EL (cell line): ENCODE results near the gene GALNT7.
"Not testable (repeated sequence)": the region's sequence is repeated elsewhere in the genome, so short reads cannot be mapped to it uniquely, and the experiment has no call there.

Experiments used
- DNase-seq: peaks from one replicate; pipeline ENCODE4 v3.0.0-alpha.2; 2016

GALNT7 gene, protein sequence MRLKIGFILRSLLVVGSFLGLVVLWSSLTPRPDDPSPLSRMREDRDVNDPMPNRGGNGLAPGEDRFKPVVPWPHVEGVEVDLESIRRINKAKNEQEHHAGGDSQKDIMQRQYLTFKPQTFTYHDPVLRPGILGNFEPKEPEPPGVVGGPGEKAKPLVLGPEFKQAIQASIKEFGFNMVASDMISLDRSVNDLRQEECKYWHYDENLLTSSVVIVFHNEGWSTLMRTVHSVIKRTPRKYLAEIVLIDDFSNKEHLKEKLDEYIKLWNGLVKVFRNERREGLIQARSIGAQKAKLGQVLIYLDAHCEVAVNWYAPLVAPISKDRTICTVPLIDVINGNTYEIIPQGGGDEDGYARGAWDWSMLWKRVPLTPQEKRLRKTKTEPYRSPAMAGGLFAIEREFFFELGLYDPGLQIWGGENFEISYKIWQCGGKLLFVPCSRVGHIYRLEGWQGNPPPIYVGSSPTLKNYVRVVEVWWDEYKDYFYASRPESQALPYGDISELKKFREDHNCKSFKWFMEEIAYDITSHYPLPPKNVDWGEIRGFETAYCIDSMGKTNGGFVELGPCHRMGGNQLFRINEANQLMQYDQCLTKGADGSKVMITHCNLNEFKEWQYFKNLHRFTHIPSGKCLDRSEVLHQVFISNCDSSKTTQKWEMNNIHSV

DNA sequence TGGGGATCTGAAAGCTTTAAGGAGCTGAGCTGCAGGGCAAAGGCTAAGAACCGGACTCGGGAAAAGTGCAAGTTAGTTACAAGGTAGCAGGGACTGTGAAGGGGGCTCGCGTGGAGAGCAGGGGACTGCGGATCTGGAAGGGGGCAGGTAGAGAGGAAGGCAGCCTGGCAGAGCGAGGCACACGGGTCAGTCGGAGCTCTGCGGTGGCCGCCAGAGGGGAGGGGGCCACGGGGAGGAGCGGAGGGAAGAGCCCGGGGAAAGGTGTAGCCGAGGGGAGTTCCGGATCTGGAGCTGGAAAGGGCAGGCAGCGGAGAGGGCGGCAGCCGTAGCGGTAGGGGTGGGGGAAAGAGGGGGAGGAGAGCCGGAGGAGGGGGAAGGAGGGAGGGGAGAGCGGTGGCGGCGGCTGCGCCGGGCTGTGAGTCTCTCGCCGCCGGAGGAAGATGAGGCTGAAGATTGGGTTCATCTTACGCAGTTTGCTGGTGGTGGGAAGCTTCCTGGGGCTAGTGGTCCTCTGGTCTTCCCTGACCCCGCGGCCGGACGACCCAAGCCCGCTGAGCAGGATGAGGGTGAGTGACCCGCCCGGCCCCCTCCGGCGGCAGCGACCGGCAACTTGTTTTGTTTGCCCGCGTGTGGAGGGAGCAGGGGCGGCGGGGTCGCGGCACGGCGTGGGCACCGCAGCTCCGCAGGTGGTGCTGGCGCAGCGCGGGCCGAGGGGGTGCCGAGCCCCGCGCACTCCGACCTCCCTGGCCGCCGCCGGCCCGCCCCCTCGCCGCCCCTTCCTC, at the start of gene GALNT7:
Gene GALNT7 (plus strand): TSS at position 416 of the 782 bp plus-strand sequence. CDS start 25 bp downstream, at position 441.
- DNase-seq = peak; percentile 63

DNA sequence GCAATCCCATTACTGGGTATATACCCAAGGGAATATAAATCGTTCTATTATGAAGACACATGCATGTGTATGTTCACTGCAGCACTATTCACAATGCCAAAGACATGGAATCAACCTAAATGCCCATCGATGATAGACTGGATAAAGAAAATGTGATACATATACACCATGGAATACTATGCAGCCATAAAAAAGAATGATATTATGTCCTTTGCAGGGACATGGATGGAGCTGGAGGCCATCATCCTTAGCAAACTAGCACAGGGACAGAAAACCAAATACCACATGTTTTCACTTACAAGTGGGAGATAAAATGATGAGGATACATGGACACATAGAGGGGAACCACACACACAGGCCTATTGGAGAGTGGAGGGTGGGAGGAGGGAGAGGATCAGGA, 49.8 kb upstream of the GALNT7 start:
- DNase-seq = not testable (repeated sequence)

DNA sequence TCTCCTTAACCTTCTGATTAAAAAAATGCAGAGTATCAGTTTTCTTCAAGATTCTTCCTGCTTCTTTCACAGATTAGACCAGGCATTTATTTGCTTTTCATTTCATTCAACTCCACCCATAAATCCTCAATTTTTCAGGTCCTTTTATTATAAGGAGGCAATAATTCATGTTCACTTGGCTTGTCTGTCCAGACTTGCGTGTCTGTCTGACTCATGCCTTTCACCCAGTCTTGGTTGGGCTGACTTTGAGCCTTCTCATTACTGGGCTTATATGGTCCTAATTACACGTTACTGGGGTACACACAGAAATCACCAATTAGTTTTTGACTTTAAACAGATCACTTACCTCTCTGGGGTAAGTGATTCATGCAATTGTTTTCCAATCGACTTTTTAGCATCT, 48.8 kb upstream of the GALNT7 start:
- DNase-seq = no peak

DNA sequence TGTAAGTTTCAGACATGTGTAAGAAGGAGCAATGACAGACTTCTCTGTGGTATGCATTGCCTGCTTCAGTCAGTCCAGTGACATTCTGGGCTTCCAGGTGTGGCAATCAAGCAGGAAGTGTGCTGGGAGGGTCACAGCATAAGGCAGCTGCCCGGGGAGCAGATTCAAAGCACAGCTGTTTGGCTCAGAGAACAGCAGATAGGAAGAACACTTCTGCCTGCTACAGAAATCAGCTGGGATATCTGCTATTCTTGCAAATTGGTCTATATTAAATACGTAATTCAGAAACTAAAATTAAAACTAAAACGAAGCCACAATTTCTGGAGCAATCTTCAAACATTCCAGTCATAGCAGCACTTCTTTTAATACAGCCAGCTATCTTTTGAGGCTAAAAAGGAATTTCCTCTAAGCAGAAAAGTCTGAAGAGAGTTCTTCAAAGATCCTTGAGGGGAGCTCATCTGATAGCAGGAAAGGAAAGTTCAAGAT, 47.5 kb upstream of the GALNT7 start:
- peak; percentile 2 for DNase-seq

DNA sequence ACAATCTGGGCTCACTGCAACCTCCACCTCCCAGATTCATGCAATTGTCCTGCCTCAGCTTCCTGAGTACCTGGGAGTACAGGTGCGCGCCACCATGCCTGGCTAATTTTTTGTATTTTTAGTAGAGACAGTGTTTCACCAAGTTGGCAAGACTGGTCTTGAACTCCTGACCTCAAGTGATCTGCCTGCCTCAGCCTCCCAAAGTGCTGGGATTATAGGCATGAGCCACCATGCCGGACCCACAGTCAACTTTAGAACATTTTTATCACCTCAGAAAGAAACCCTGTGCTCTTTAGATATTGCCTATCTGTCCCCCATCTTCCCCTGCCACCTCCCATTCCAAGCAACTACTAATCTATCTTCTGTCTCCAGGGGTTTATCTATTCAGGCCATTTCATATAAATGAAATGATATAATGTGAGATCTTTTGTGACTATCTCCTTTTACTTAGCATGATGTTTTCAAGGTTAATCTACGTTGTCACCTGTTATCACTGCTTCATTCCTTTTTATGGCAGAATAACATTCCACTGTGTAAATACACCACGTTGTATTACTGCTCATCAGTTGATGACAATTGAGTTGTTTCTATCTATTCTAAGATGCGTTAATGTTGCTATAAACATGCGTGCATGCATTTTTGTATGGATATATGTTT, 44.3 kb upstream of the GALNT7 start:
- no peak for DNase-seq

DNA sequence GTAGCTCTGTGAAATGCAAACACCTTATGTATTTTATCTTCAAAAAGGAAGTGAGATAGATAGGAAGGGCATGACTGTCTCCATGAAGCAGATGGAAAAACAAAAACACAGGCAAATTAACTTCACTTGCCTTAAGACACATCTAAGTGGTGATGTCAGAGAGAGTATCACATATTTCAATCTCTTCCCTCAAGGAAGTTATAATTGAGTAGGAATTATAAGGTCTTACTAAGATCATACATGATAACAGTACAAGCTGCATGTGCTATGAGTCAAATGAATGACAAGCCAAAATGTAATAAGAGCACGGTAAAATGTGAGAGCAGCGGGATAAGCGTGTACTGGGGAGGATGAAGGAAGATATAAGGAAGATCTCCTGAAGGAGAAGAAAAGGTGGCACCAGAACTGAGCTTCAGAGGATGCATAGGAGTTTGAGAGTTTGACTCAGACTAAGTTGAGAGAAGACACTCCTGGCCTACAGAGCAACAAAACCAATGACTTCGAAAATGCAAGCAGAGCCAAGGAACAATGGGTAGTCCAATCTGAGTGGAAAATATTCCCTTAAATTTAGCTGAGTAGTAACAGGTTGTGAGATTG, 43.3 kb upstream of the GALNT7 start:
- no peak for DNase-seq

DNA sequence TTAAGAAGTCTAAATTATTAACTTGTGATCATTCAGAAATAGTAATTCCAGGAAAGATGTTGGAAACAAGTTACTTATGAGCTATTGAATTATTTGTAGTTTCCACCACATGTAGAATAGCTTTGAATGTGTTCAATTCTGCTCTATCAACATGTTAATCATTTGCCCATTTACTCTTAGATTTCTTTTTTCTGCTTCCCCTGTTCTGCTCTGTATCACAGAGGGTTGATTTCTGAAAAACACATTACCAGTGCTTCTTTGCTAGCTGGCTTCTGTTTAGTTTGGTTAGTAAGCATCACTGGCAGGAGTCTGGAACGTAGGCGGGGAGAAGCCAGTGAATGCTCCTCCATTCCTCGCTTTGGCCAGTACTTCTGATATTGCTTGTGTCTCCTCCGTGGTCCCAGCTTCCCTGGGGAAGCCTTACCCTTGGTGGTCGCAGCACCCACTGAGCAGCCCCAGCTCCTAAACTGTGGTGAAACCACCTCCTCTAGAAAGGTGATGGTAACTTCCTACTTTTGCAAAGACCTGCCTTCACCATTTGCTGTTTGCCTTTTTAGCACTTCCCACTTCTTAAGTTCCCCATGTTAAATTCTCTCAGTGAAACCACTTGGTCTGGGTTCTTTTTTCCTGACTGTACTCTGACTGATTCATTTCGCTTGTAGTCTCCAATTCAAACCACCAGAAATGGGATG, 40.3 kb upstream of the GALNT7 start:
- no peak for DNase-seq

DNA sequence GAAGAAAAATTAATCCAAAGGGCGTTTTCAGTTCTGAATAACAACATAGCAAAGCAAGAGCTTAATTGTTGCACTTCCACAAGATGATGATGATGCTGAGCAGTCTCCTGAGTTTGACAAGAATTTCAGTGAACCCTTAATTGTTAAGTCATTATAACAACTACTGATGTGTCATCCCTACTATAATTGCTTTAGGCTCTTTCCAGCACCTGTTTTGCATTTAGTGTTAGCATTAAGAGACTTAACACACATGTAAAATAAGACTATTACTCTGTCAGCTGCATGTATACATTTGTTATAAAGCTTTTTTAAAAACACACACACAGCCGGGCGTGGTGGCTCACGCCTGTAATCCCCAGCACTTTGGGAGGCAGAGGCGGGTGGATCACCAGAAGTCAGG, 37.9 kb upstream of the GALNT7 start:
- DNase-seq = no peak

DNA sequence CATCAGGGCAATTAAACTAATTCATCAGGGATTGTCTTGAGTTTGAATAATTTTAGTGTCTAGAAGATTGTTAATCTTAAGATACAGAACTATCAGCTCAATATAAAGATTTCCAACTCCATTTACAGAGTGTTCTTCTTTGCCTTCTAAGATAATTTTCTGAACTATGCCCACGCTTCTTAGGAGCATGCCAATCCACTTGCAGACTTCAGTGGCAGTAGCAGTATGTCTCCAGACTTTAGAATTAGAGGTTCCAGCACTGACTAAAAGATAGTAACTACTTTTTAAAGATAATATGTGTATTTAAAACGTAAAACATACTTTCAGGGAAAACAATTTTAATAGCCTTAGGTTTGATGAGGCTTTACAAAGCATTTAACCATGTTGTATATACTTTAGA, 34.2 kb upstream of the GALNT7 start:
- DNase-seq = no peak

DNA sequence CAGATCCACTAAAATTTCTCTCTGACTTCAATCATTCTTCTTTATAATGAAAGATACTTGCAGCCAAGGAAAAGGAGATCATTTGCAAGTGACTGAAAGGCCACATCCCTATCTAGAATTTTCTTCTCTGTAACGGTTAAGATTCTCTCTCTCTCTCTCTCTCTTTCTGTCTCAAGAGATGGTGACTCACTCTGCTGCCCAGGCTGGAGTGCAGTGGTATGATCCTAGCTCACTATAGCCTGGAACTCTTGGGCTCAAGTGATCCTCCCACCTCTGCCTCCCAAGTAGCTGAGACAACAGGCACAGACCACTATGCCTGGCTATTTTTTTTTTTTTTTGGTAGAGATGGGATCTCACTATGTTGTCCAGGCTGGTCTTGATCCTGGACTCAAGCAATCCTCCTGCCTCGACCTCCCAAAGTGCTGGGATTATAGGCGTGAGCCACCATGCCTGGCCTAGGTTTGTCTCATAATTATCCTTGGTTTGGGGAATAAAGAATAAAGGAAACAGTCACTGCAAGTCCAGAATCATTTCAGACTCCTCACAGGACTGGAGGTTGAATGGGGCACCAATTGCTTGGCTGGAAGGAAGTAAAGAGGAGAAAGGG, 33.3 kb upstream of the GALNT7 start:
- peak; percentile 34 for DNase-seq

DNA sequence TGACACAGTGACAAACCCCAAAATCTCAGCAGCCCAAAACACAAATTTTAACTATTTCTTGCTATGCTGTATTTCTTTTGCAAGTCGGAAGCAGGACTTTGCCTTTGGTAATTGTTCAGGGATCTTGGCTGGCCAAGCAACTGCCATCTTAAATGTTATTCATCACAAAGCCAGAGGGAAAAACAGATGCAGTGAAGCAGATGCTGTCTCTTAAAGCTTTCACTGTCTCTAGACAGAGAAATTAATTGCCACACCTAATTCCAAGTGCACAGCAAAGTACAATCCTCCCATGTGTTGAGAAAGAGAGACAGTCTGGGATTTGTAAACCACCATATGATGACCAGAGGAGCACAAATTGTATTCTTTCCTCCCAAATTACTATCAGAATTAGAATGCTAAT, 30.0 kb upstream of the GALNT7 start:
- no peak for DNase-seq

DNA sequence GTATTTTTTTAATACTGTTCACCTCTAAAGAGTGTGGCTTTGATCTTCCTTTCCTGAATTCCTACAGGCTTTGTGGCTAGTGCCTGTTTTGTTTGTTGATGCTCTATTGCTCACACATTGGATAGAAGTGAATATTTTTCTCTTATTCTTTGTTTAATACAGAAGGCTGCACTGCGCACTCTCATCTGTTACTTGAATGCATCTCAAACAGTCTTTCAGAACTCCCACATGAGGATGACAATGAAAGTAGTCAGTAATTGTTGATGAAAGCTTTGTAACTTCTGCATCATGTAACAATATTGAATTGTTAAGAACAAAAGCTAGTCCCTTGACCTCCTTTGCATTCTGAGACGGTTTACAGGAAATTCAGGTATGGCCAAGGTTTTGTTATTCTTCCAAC, 29.1 kb upstream of the GALNT7 start:
- no peak for DNase-seq

DNA sequence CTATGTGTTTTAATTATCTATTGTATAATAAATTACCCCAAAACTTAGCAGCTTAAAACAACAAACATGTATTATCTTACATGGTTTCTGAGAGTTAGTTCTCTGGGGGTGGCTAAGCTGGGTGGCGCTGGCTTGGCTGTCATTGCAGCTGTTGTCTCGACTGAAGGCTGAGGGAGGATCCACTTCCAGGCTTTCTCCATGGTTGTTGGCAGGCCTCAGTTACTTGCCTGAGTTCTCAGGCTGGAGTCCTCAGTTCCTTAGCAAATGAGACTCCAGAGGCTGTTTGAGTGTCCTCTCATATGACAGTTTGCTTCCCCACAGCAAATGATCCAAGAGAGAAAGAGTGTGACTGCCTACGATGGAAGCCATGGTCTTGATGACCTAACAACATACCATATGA, 23.5 kb upstream of the GALNT7 start:
- no peak for DNase-seq

DNA sequence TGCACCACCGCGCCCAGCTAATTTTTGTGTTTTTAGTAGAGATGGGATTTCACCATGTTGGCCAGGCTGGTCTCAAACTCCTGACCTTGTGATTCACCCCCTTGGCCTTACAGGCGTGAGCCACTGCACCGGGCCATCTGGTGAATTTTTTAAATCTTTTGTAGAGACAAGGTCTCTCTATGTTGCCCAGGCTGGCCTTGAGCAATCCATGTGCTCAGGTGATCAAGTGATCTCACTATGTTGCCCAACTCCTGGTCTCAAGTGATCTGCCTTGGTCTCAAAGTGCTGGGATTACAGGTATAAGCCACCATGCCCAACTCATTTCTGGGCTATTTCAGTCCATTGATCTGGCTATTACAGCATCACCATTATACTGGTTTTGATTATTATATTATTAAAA, 22.2 kb upstream of the GALNT7 start:
- no peak for DNase-seq

DNA sequence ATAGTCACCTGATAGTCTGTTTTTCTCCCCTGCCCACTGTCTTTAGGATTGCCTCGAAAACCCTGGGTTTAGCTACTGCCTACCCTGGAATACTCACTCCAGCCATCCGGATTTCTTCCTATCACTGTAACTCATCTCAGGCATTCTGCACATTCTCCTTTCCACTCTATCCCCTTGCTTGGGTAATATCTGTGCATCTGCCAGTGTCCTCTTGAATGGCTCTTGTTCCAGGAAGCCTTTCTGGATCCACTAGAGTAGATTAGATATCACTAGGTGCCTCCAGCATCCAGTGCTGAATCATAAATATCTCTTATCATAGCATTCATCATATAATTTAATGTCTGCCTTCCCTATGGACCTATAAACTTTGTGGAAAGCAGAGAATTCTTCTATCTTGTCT, 17.1 kb upstream of the GALNT7 start:
- DNase-seq = no peak

DNA sequence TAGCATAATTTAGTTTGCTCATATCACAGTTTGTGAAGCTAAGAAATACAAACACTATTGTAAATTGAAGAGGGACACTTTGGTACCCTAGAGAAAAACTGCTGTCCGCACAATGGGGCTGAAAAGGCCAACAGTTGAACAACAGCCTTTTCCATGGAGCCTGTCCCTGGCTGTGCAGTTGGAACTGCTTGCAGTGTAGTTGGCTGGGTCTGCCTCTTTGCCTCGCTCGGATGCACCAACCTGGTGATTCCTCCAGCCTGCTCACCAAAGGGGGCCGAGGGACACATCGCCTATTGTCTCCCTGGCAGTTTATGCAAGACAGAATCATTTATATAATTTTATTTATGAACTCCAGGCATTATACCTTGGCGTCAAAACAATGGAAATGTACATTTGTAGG, 16.5 kb upstream of the GALNT7 start:
- no peak for DNase-seq

DNA sequence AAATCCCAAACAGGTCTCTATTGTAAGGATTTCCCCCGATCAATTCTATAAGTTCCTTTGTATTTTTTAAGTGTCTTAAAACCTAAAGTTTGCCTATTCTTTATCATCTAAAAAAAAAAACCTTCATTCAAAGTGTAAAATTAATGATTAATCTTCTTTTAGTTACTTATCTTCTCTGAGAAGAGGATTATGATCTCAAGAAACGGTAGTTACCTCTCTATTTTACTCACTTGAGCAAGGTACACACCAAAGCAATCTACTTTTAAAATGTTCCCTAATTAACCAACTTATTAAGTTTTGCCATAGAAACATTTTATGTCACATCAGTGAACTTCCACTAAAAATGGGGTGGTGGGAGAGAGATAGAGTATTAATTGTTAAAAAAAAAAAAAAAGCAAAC, 15.2 kb upstream of the GALNT7 start:
- DNase-seq = no peak

DNA sequence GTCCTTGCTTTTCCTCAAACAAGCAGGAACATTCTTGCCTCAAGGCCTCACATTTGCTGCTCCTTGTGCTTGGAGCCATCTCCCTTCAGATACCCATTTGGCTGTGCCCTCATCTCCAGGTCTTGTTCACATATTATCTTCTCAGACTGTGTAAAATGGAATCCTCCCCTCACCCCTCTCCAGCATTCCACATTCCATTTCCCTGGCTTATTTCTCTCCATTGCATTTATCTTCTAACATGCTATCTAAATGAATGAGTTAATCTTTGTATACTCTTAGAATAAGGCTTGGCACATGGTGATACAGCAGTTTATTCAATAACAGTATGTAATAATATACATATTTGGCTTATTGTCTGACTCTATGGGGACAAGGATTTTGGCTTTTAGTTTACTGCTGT, 8.8 kb upstream of the GALNT7 start:
- no peak for DNase-seq

DNA sequence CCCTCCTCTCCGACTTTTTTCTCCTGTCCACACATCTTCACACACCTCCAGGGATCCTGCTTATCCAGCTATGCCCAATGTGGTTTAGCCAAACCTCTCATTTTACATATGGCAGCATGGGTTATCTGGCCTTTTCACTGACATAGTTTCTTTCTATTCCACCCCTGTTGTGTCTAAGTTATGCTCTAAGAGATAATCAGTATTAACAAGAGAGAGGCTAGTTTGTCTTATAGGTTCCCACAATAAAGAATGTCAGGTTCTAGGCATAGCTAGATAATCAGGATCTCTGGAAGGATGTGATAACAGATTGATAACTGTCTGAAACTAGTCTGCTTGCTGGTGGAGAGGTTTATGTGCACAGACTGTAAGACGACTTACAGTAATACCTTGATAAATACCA, 7.7 kb upstream of the GALNT7 start:
- no peak for DNase-seq

DNA sequence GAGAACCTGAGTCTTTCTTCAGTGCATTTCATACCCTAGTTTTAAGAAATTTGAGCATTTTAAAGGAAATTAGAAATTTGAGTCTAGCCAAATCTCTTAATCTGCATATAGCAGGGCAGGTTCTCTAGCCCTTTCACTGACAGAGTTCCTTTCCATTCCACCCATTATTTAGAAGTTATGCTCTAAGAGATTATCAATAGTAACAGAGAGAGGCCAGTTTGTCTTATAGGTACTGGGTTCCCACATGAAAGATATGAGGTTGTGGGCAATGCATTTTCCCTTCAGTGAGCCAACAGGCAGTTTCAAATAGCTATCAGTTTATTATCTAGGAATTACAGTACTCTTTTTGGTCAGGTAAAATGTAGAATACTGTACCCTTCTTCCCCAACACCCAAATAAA, 7.3 kb upstream of the GALNT7 start:
- DNase-seq = no peak

DNA sequence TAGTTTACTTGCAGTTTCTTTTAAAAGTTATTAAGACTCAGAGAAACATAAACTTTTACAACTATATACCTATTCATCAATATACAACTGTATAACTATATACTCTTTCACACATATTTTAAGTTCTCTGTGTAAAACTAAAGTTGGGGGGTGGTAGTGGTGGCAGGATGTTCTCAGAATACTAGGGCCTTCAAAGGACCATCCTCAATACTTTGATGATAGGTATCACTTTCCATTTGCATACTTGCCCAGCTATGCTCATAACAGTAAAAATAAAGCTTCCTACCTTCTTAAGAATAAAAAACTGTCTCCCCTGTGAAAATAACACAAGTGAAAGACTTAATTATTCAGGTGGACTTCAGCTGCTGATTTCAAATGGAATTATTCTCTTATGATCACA, 2.9 kb upstream of the GALNT7 start:
- no peak for DNase-seq

DNA sequence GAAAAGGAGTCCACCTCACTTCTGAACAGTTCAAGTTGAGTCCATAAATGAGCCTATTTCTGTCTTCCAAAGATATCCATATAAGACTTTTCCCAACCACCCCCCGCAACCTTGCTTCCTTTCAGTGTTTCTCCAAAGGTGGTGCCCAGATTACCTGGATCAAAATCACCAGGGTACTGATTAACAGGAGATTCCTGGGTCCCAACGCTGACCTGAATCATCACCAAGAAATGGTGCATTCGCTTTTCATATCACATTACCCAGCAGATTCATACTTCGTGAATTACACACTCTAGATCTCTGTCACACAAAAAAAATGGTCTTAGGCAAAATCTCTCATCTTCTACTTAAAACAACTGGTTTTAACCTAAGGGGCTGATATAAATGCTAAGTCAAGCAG, 2.1 kb upstream of the GALNT7 start:
- DNase-seq = no peak
